HepG2 (cell line): ENCODE measurements around the gene MOB3C. TPM values are rescaled to one million over a fixed set of nuclear protein-coding genes. Genes with fewer than 3 reads are reported as not detected.

Experiments
- CCDC6 ChIP-seq: sonication (generic); formaldehyde crosslinking; IDR thresholded peaks from 2 replicates; pipeline ENCODE4 v1.8.1; 2022; ENCODE audit warnings: mild to moderate bottlenecking, missing genetic modification reagents, moderate library complexity
- CEBPB ChIP-seq: IDR thresholded peaks from 2 replicates; pipeline ENCODE4 v1.6.1; 2011; ENCODE audit warnings: low read depth, low read length, improper control_type of control experiment, borderline replicate concordance
- MEIS1 ChIP-seq: sonication (generic); formaldehyde crosslinking; IDR thresholded peaks from 2 replicates; pipeline ENCODE4 v1.9.0; 2021; ENCODE audit warnings: mild to moderate bottlenecking, missing genetic modification reagents, moderate library complexity, borderline replicate concordance
- PAWR ChIP-seq: sonication (generic); formaldehyde crosslinking; IDR thresholded peaks from 2 replicates; pipeline ENCODE4 v1.4.0; 2020; ENCODE audit warnings: missing genetic modification reagents, mild to moderate bottlenecking, borderline replicate concordance
- POGK ChIP-seq: sonication (generic); formaldehyde crosslinking; conservative IDR thresholded peaks from 2 replicates; pipeline ENCODE4 v1.8.0; 2022; ENCODE audit warnings: mild to moderate bottlenecking, moderate library complexity, missing genetic modification reagents
- SKIL ChIP-seq: sonication (generic); formaldehyde crosslinking; IDR thresholded peaks from 2 replicates; pipeline ENCODE4 v1.8.0; 2022; ENCODE audit warnings: missing genetic modification reagents, mild to moderate bottlenecking, moderate library complexity, borderline replicate concordance
- ZNF280D ChIP-seq: sonication (generic); formaldehyde crosslinking; IDR thresholded peaks from 2 replicates; pipeline ENCODE4 v1.5.1; 2020; ENCODE audit warnings: mild to moderate bottlenecking, missing genetic modification reagents
- polyA plus RNA-seq, 8 experiments: library from polyadenylated mRNA; depleted of rRNA in 3 of 8; stranded (reverse) in 7 of 8; unstranded in 1 of 8; fragments of >200 nt; fragmentation: Illumina TruSeq in 4 of 8; extraction: Trizol in 4 of 8; gene quantifications; 2 replicates each; pipeline versions ENCODE4 v1.2.1 to v1.2.3, GENCODE V29; 2011 to 2016; ENCODE audit warnings: low read depth in 4 of 8, missing spikeins in 1 of 8, mixed read lengths in 1 of 8; ENCODE audit not compliant: insufficient read depth in 1 of 8
- total RNA-seq, 5 experiments: library from RNA; depleted of rRNA; stranded (reverse); fragments of >200 nt; fragmentation: Illumina TruSeq; extraction: Trizol; gene quantifications; 2 replicates each; pipeline ENCODE4 v1.2.3, GENCODE V29; 2016; ENCODE audit warnings: low read depth in 1 of 5

The MOB3C gene
- total and polyA plus RNA-seq, 2 of the 13 experiments (the other 11 are each of a cell fraction or from before 2014, with no cell fraction given), result 3.5 to 4.1 TPM

- no peak for TF ChIP-seq POGK (CRISPR knock-in tag)
- TF ChIP-seq MEIS1 (CRISPR knock-in tag), result no peak
- no peak for TF ChIP-seq PAWR (CRISPR knock-in tag)
- TF ChIP-seq ZNF280D, result no peak
- no peak for TF ChIP-seq SKIL
- no peak for TF ChIP-seq CCDC6 (CRISPR knock-in tag)
- TF ChIP-seq CEBPB, result no peak
- TF ChIP-seq, all 625 proteins: peak for 0
These were observed 48.1 kb downstream of the MOB3C start (continued) for GRCh38 chr1:46568461-46568891.
